SKM-1 treated with dmso at 0.1 percent for 144 hours (cell line): ENCODE data around the gene MLEC.

ENCODE experiments used
- DNase-seq: peaks from one replicate; lab custom pipeline; 2025; ENCODE audit not compliant: unreplicated experiment; lab: John Stamatoyannopoulos, UW

MLEC gene

GRCh38 chr12:120740871-120741270 lies 53.9 kb downstream of the MLEC start:
- no peak for DNase-seq

GRCh38 chr12:120741476-120742421 lies 54.8 kb downstream of the MLEC start:
- DNase-seq, result no peak

GRCh38 chr12:120744922-120745493 lies 58.1 kb downstream of the MLEC start:
- no peak for DNase-seq

GRCh38 chr12:120748242-120748641 lies 61.3 kb downstream of the MLEC start:
- DNase-seq, result no peak

GRCh38 chr12:120749256-120749655 lies 62.3 kb downstream of the MLEC start:
- DNase-seq, result no peak

- no peak for DNase-seq
These were observed 63.9 kb downstream of the MLEC start for GRCh38 chr12:120750806-120751205.

- DNase-seq, result no peak
These were observed 64.4 kb downstream of the MLEC start for GRCh38 chr12:120751389-120751788.
